NB4 (cell line): ENCODE results near the gene IFT74.

Experiments
- DNase-seq: peaks from one replicate; pipeline ENCODE4 v3.0.0; 2010; ENCODE audit warnings: low read depth
- H3K4me3 ChIP-seq: one replicate; pipeline ENCODE4 v1.5.1; 2011; ENCODE audit warnings: mild to moderate bottlenecking, low read depth, low read length, moderate library complexity
- MYC ChIP-seq: IDR thresholded peaks from 2 replicates; pipeline ENCODE4 v1.6.1; 2011; ENCODE audit warnings: low read depth, low read length
- POLR2A ChIP-seq: IDR thresholded peaks from 2 replicates; pipeline ENCODE4 v1.6.1; 2011; ENCODE audit warnings: mild to moderate bottlenecking; ENCODE audit not compliant: insufficient read length; ENCODE audit errors: extremely low read depth
- TF ChIP-seq, protein P1 (sequence below): IDR thresholded peaks from one replicate; pipeline ENCODE4 v1.5.1; 2012; ENCODE audit warnings: low read depth, low read length
- TF ChIP-seq, protein P2 (sequence below): IDR thresholded peaks from 2 replicates; pipeline ENCODE4 v1.6.1; 2011; ENCODE audit warnings: low read depth, low read length

IFT74 gene

DNA sequence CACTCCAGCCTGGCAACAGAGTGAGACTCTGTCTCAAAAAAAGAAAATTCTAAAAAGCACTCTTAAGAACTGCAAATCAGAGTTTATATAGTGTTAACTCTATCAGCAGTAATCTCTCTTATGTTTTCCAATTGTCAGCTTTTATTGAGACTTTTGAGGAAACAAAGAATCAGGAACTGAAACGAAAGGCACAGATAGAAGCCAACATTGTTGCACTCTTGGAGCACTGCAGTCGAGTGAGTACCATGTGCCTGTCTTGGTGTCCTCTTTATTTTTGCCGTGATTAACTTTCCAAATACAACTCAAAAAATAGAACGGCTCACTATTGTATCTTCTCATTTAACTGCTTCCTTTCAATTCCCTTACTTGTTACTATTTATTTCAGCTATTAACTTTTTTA lies 90.9 kb downstream of the IFT74 start:
- no peak overlapping the region for H3K4me3 ChIP-seq
- no peak for TF ChIP-seq POLR2A
- TF ChIP-seq, protein P1, sequence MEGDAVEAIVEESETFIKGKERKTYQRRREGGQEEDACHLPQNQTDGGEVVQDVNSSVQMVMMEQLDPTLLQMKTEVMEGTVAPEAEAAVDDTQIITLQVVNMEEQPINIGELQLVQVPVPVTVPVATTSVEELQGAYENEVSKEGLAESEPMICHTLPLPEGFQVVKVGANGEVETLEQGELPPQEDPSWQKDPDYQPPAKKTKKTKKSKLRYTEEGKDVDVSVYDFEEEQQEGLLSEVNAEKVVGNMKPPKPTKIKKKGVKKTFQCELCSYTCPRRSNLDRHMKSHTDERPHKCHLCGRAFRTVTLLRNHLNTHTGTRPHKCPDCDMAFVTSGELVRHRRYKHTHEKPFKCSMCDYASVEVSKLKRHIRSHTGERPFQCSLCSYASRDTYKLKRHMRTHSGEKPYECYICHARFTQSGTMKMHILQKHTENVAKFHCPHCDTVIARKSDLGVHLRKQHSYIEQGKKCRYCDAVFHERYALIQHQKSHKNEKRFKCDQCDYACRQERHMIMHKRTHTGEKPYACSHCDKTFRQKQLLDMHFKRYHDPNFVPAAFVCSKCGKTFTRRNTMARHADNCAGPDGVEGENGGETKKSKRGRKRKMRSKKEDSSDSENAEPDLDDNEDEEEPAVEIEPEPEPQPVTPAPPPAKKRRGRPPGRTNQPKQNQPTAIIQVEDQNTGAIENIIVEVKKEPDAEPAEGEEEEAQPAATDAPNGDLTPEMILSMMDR: no peak
- no peak for TF ChIP-seq MYC
- TF ChIP-seq, protein P2, sequence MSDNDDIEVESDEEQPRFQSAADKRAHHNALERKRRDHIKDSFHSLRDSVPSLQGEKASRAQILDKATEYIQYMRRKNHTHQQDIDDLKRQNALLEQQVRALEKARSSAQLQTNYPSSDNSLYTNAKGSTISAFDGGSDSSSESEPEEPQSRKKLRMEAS: no peak
- no peak for DNase-seq

DNA sequence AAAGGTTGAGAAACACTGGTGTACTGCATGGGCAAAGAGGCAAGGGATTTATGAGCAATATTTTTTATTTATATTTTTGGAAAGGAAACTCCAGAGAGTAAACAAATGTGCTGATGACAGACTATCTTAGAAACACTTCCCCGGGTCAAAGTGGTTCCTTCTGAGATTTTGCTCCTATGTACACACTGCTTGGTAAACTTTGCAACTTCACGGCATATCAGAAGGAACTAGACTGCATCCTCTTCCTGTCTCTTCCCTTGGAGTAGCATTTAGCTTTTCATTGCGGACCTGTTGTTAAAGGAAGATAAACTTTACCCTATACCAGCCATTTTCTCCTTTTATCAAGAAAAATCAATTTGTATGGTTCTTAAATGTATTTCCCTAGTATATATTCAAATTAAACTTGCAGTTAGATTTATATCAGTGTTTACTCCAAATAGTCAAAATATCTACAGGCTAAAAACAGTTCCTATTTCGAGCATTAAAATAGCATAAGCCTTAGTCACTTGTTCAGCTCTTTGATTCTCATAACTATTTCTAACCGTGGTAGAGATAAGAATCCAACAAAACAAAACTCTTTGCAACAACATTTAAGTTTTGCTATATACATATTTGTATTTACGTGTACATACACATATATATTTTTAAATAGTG lies 97.3 kb downstream of the IFT74 start:
- H3K4me3 ChIP-seq: no peak overlapping the region
- no peak for DNase-seq
- no peak for TF ChIP-seq POLR2A
- TF ChIP-seq, protein P1: no peak
- TF ChIP-seq MYC: no peak
- TF ChIP-seq, protein P2: no peak

DNA sequence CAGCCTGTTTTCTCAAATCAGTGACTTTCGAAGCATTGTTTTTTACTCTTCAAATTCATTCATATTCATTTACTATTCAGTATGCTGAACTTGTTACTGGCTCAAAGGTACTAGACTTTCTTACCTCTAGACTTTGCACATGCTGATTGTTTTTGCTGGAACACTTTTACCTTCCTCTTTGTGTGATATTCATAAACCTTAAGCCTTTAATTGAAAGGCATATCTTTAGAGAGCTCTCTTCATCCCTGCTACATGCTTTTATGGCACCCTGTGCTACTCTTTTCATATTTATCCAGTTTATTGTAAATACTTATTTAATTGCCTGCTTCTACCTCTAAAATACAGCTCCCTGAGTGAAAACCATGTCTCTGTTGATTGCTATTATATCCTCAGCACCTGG lies 97.9 kb downstream of the IFT74 start:
- no peak overlapping the region for H3K4me3 ChIP-seq
- TF ChIP-seq, protein P1: no peak
- TF ChIP-seq POLR2A: no peak
- TF ChIP-seq MYC: no peak
- TF ChIP-seq, protein P2: no peak
- DNase-seq: no peak

DNA sequence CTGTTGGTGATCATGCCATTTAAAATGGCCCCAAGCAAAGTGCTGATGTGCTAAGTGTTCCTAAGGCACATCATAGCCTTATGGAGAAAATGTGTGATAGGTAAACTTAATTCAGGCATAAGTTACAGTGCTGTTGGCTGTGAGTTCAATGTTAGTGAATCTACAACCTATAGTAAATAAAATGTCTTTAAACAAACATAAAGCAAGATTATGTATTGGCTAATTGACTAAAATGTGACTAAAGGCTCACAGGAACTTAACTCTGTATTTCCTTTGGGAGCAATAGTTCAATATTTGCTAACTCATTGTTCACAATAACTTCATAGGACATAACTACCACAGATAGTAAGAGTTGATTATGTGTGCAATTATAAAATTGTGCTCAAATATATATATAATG lies 98.6 kb downstream of the IFT74 start:
- H3K4me3 ChIP-seq: no peak overlapping the region
- no peak for DNase-seq
- TF ChIP-seq MYC (no peak), POLR2A (no peak)
- TF ChIP-seq, protein P2: no peak
- TF ChIP-seq, protein P1: no peak

DNA sequence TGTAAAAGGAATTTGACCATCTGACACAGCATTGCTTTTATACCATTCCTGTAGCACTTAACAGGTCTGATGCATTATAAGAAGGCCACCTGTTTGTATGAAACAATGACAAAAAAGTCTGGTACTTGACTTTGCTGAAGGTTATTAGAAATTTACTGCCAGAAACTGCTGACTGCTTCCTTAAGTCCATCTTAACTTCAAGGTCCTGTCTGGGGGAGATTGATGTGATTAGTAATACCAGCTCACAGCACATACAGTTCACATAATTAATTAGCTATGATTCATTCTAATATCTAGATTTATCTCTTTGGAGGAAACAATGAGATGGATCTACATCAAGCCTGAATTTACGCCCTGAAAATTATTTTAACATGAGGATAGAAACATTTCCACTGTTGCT lies 103.2 kb downstream of the IFT74 start:
- TF ChIP-seq, protein P2: no peak
- TF ChIP-seq, protein P1: no peak
- TF ChIP-seq POLR2A: no peak
- no peak for TF ChIP-seq MYC
- no peak overlapping the region for H3K4me3 ChIP-seq
- no peak for DNase-seq

DNA sequence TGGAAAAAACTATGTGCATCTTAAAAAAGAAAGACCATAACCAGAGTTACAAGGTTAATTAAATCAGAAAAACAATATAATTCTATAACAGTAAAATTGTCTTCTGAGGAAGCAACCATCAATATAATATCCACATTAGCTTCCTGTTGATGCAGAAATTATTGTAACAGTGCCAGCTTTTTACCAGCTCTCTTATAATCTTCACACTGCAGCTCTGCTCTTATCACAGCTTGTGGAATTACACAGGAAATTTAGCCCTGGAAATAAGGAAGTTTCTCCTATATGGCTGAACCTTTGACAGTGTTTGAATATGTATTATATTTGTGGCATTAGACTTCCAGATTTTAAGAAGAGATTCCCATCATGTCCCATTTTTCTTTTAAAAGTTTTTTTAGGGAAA lies 103.7 kb downstream of the IFT74 start:
- TF ChIP-seq POLR2A (no peak), MYC (no peak)
- TF ChIP-seq, protein P1: no peak
- TF ChIP-seq, protein P2: no peak
- DNase-seq: no peak

More for the DNA sequence above, 103.7 kb downstream of the IFT74 start:
- no peak overlapping the region for H3K4me3 ChIP-seq
